Neutrophil (primary cell): ENCODE data around the gene ZNF708.
"Not testable (repeated sequence)": the region's sequence is repeated elsewhere in the genome, so short reads cannot be mapped to it uniquely, and the experiment has no call there.

Experiments
- H3K27ac ChIP-seq: fragments of 200-600 bp; sonication (generic); 2 replicates; pipeline ENCODE4 v1.5.1; 2016; ENCODE audit warnings: mild to moderate bottlenecking, moderate library complexity
- H3K27me3 ChIP-seq: fragments of 200-600 bp; sonication (generic); 2 replicates; pipeline ENCODE4 v1.6.0; 2016; ENCODE audit warnings: mild to moderate bottlenecking
- H3K36me3 ChIP-seq: fragments of 200-600 bp; sonication (generic); 2 replicates; pipeline ENCODE4 v1.5.1; 2017
- H3K4me1 ChIP-seq, 2 experiments: fragments of 200-600 bp in 1 of 2; sonication (generic) in 1 of 2; 1 replicate in 1 of 2; 2 replicates in 1 of 2; pipeline versions ENCODE4 v1.5.1 to v1.6.1; 2013 to 2016; ENCODE audit warnings: low read depth in 1 of 2, low read length in 1 of 2, mild to moderate bottlenecking in 1 of 2, moderate library complexity in 1 of 2; ENCODE audit not compliant: control insufficient read depth in 1 of 2, insufficient read depth in 1 of 2
- H3K4me3 ChIP-seq, 2 experiments: fragments of 200-600 bp in 1 of 2; sonication (generic) in 1 of 2; 1 replicate in 1 of 2; 2 replicates in 1 of 2; pipeline ENCODE4 v1.5.1; 2013 to 2016; ENCODE audit warnings: low read depth in 1 of 2, low read length in 1 of 2, mild to moderate bottlenecking in 1 of 2, moderate library complexity in 1 of 2
- H3K9me3 ChIP-seq: fragments of 200-600 bp; sonication (generic); 2 replicates; pipeline ENCODE4 v1.5.1; 2016
- TF ChIP-seq, protein P1 (sequence below): fragments of 200-600 bp; sonication (generic); IDR thresholded peaks from 2 replicates; pipeline ENCODE4 v1.5.1; 2016; ENCODE audit warnings: antibody characterized with exemption

ZNF708 gene

DNA sequence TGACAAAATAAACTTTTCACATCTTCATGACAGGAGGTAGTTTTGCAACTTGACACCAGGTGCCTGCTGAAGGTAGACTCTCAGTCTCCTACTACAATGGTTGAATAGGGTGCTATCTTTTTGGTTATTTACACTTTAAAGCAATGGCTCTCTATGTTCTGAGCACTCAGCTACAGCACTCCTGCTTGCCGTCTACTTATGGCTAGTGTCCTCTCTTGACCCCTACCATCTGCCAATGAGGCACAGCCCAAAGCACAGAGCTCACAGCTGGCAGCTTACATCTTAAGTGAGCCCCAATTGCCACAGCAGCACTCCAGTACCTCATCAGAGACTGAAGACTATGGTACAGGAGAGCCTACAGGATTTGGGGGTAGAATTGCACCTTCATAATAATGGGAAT lies 11.4 kb downstream of the ZNF708 start:
- H3K9me3 ChIP-seq = no peaks in the 10 kb centered on the region

DNA sequence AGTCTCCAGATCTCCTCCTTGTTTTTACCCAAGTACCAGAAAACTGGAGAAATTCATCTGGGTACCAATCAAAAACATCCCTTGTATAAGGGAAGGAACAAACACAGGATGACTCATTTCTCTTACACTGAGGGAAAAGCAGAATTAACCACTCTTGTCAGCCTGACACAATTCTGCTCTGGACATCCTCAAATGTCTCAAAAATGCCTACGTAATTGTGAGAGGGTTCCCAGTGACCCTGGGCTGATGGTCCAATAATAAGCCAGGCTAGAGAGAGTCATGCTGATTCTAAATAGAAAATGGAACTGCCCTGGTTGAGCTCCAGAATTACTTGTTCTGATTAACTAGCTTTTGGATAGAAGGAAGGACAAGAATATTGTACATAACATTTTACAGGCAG lies 14.5 kb downstream of the ZNF708 start:
- Histone ChIP-seq H3K36me3 (no peaks in the 10 kb centered on the region), H3K4me1 (peaks cover 25 to 31% of the 10 kb centered on the region in 2 experiments), H3K27ac (peak overlapping the region; percentile 82), H3K4me3 (no peak overlapping the region), H3K9me3 (no peaks in the 10 kb centered on the region), H3K27me3 (no peaks in the 10 kb centered on the region)
- TF ChIP-seq, protein P1, sequence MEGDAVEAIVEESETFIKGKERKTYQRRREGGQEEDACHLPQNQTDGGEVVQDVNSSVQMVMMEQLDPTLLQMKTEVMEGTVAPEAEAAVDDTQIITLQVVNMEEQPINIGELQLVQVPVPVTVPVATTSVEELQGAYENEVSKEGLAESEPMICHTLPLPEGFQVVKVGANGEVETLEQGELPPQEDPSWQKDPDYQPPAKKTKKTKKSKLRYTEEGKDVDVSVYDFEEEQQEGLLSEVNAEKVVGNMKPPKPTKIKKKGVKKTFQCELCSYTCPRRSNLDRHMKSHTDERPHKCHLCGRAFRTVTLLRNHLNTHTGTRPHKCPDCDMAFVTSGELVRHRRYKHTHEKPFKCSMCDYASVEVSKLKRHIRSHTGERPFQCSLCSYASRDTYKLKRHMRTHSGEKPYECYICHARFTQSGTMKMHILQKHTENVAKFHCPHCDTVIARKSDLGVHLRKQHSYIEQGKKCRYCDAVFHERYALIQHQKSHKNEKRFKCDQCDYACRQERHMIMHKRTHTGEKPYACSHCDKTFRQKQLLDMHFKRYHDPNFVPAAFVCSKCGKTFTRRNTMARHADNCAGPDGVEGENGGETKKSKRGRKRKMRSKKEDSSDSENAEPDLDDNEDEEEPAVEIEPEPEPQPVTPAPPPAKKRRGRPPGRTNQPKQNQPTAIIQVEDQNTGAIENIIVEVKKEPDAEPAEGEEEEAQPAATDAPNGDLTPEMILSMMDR = no peak

More for the DNA sequence above, 11.4 kb downstream of the ZNF708 start:
- Histone ChIP-seq H3K36me3 (no peaks in the 10 kb centered on the region), H3K27me3 (no peaks in the 10 kb centered on the region), H3K4me3 (no peak overlapping the region), H3K4me1 (peaks cover 25% of the 10 kb centered on the region in 2 experiments), H3K27ac (peak overlapping the region; percentile 18)
- TF ChIP-seq, protein P1 = no peak

DNA sequence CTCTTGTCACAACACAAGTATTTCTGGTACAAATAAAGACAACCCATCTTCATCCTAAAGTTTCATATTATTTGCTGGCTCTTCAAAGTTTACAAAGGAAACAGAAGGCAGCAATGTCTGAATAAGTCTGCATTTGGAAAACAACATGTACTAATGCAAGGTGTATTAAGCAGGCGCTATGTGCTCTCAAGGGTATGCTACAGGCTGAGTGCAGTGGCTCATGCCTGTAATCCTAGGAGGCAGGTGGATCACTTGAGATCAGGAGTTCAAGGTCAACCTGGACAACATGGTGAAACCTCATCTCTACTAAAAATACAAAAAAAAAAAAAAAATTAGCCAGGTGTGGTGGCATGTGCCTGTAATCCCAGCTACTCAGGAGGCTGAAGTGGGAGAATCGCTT lies 16.4 kb downstream of the ZNF708 start:
- peaks cover 41 to 46% of the 10 kb centered on the region in 2 experiments for H3K4me1 ChIP-seq
- H3K9me3 ChIP-seq, H3K36me3 ChIP-seq, H3K27me3 ChIP-seq, H3K4me3 ChIP-seq: not testable (repeated sequence)
- H3K27ac ChIP-seq = peak overlapping the region; percentile 37

DNA sequence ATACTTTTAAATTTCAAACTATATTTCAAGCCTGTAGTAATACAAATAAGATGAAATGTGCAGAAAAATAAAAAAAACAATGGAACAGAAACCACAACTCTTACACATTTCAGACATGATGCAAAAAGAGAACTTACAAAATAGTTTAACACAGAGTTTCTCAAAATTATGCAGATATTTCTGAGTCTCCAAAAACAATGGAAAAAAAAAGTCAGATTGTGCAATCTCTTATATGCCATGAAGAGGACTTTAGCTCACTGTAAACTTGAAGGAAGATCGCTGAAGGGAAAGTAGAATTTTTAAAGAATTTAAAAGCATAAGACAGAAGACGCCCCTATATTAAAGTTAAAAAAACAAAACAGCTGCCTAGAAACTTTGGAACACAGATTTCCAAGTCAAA lies 20.4 kb downstream of the ZNF708 start:
- H3K27me3 ChIP-seq = no peaks in the 10 kb centered on the region
- TF ChIP-seq, protein P1 = no peak
- H3K36me3 ChIP-seq = peaks cover 21% of the 10 kb centered on the region
- H3K9me3 ChIP-seq = no peaks in the 10 kb centered on the region
- H3K27ac ChIP-seq = peak overlapping the region; percentile 84
- H3K4me1 ChIP-seq = peaks cover 18 to 21% of the 10 kb centered on the region in 2 experiments
- no peak overlapping the region for H3K4me3 ChIP-seq

DNA sequence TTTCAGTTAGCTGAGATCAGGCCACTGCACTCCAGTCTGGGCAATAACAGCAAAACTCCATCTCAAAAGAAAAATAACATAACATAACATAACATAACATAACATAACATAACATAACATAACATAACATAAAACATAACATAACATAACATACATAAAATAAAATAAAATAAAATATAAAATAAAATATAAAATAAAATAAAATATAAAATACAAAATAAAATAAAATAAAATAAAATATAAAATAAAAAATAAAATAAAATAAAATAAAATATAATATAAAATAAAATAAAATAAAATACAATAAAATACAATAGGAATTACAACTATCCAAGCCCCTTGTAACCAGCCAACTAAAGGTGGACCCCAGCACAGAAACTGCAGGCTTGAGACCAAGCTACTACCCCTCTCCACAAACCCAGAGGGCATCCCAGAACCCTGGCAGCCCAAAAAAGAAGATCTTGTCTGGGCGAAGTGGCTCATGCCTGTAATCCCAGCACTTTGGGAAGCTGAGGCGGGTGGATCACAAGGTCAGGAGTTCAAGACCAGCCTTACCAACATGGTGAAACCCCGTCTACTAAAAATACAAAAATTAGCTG lies 22.2 kb downstream of the ZNF708 start:
- H3K4me3 ChIP-seq, H3K27me3 ChIP-seq, H3K27ac ChIP-seq, H3K9me3 ChIP-seq: not testable (repeated sequence)
- Histone ChIP-seq H3K4me1 (peaks cover 15 to 20% of the 10 kb centered on the region in 2 experiments), H3K36me3 (peaks cover 26% of the 10 kb centered on the region)

DNA sequence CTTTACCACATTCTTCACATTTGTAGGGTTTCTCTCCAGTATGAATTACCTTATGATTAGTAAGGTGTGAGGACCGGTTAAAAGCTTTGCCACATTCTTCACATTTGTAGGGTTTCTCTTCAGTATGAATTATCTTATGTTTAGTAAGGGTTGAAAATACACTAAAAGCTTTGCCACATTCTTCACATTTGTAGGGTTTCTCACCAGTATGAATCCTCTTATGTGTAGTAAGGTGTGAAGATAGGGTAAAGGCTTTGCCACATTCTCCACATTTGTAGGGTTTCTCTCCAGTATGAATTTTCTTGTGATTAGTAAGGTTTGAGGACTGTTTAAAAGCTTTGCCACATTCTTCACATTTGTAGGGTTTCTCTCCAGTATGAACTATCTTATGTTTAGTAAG lies 35.4 kb downstream of the ZNF708 start:
- Histone ChIP-seq H3K36me3 (peaks cover 16% of the 10 kb centered on the region), H3K9me3 (peaks cover 48% of the 10 kb centered on the region)
- H3K4me1 ChIP-seq, H3K27ac ChIP-seq, H3K4me3 ChIP-seq, H3K27me3 ChIP-seq: not testable (repeated sequence)

DNA sequence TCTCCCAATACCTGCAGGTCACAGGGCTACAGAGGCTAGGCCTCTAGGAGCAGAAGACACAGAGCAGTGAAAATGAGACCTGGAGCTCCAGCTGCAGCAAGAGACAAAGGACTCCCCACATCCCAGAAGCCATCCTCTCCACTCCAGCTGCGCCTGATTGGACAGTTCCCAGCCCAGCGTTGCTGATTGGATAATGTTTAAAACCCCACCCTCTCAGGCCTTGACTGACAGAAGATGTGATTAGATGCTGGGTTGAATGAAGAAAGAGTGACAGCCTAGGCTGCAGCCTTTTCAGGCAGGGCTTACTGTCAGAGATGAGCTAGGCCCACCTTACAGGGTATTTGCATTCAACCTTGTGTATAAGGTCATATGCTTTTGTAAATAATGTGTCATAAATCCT lies 59.4 kb downstream of the ZNF708 start:
- Histone ChIP-seq H3K36me3 (no peaks in the 10 kb centered on the region), H3K27ac (no peak overlapping the region), H3K27me3 (no peaks in the 10 kb centered on the region), H3K9me3 (no peaks in the 10 kb centered on the region), H3K4me1 (no peaks in the 10 kb centered on the region), H3K4me3 (no peak overlapping the region)
- TF ChIP-seq, protein P1 = no peak
